NOMO-1 (cell line): ENCODE data around the gene AGAP9.
A peak's percentile ranks its signal among the peaks of the same experiment; 100 is the strongest.
"Not testable (repeated sequence)": the region's sequence is repeated elsewhere in the genome, so short reads cannot be mapped to it uniquely, and the experiment has no call there.

ENCODE experiments used
- DNase-seq, 2 experiments: peaks; one replicate each; lab custom pipeline; 2025; ENCODE audit not compliant: unreplicated experiment in 2 of 2; lab: John Stamatoyannopoulos, UW

AGAP9 gene

GRCh38 chr10:47489630-47490029 is 33.8 kb downstream of the AGAP9 start:
- DNase-seq = not testable (repeated sequence)

GRCh38 chr10:47485943-47486342 is 37.5 kb downstream of the AGAP9 start:
- DNase-seq = peak in 1 of 2 experiments; percentile 7

- DNase-seq = not testable (repeated sequence)
Measured at GRCh38 chr10:47484786-47485185, 38.7 kb downstream of the AGAP9 start.

GRCh38 chr10:47483923-47484322 is 39.5 kb downstream of the AGAP9 start, which contains the start of gene ANXA8:
TSS of gene ANXA8 (minus strand) at chr10:47484115. CDS start at chr10:47483933, 182 bp downstream.
- not testable (repeated sequence) for DNase-seq

DNA sequence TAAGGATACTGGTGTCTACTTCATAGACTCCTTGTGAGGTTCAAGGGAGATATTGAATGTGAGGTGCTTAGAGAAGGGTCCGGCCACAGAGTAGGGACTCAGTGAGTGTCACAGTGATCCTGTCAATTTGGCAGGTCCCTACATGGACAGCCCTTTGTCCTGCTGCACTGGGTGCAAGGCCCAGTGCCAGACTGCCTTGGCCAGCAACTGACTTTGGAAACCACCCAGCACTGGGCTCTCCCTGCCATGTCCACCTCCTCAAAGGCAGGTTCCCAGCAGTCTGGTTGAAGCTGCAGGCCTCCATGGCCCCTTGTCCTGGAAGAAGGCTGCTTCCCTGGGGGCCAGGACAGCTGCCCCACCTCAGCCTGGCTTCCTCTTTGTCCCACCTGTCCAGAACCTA is 41.1 kb downstream of the AGAP9 start:
- not testable (repeated sequence) for DNase-seq

DNA sequence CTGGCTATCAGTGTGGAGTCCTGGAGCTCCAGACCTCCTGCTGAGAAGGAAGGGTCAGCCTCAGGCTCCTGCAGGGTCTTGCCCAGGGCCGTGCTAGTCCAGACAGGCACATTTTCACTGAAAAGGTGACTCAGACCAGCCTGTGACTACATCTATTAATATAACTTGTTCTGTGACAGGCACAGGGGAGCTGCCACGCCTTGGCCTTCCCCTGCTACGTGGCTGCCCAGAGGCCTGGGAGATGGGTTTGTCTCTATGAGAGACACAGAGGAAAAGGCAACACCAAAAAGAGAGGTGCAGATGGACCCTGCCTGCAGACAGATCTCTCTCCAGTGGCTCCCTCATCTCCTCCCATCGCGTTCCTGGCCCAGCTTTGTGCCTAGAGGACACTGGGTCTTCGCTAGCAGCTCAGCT is 41.7 kb downstream of the AGAP9 start:
- DNase-seq = not testable (repeated sequence)

GRCh38 chr10:47481182-47481766 is 42.2 kb downstream of the AGAP9 start:
- not testable (repeated sequence) for DNase-seq

DNA sequence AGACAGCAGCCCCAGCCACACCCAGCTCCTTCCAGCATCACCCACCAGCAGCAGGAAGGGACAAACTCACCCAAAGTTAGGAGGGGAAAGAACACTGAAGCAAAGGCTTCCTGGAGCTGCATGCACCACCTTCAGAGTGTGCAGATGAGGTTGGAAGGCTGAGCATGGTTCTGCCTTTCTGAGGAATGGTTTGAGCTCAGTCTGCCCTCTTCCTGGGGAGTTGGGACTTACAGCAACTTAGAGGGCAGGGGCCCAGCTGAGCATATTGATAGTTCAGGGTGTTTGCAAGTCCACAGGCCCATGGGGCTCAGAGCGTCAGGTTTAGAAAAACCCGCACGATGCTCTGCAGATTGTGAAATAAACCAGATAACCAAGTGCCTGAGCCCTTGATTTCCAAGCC is 43.3 kb downstream of the AGAP9 start:
- DNase-seq = not testable (repeated sequence)

DNA sequence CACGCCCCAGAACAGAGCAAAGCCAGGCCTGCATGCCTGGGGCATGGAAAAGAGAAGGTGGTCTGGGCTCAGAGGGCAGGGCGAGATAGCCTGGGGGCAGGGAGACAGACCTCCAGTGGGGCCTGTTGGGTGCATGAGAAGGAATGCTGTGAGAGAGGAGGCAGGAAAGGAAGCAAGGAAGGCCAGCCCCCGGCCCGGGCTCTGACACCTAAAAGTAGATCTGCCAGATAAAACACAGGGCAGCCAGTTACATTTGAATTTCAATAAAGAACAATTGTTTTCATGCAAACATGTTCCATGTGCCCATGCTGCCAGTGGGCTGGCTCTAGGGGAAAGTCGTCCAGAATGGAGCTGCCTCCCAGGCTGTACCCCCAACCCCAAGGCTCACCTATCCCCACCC is 45.3 kb downstream of the AGAP9 start:
- not testable (repeated sequence) for DNase-seq

DNA sequence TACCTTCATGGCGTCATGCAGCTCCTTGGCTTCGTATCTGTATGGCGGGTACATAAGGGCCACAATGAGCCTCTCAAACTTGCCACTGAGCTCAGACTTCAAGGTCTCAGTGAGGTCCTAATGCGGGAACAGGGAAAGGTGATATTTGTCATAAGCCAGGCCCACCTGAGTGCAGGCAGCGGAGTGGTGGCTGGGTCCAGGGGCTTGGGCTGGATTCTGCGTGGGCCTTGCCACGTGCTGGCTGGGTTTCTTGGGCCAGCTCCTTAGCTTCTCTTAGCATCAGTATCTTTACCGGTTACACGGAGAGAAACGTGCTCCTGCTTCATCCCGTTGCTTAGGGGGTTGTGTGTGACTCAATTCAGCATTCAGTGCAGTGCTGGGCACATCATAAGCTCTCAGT is 46.4 kb downstream of the AGAP9 start:
- DNase-seq = not testable (repeated sequence)

GRCh38 chr10:47475101-47475500 is 48.3 kb downstream of the AGAP9 start:
- DNase-seq = not testable (repeated sequence)

DNA sequence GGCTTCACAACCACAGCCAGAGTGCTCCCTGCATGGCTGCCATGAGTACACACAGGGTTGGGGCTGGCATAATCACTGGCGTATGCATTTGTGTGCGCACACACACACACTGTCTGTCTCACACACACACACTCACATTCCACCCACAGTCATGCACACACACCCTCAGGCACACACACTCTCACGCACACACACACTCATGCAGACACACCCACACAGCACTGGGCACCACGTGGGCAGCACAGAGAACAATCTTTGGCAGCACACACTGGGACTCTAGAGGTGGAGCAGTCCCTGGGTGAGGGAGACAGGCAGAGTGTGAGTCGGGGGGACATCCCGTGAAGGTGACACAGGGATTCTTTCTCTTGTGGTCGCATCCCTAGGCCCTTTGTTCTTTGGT is 49.9 kb downstream of the AGAP9 start:
- not testable (repeated sequence) for DNase-seq

GRCh38 chr10:47472647-47473046 is 50.8 kb downstream of the AGAP9 start:
- not testable (repeated sequence) for DNase-seq

DNA sequence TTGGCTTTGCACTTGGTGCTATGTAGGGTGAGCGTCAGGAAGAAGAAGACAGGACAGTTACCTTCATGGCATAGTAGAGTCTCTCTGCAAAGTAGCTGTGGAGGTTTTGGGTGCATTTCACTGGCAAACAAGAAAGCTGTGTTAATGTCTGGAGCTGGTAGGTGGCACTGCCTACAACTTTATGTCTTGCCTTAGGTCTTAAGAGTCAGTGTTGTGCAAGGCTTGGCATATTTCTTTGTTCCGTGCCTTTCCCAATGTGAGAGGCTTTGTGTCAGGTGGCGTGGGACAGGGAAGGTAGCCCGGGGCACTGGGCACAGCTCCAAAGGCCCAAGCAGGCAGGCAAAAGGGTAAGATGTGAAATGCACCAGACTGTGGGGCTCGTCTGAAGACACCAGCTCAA is 51.4 kb downstream of the AGAP9 start:
- not testable (repeated sequence) for DNase-seq

DNA sequence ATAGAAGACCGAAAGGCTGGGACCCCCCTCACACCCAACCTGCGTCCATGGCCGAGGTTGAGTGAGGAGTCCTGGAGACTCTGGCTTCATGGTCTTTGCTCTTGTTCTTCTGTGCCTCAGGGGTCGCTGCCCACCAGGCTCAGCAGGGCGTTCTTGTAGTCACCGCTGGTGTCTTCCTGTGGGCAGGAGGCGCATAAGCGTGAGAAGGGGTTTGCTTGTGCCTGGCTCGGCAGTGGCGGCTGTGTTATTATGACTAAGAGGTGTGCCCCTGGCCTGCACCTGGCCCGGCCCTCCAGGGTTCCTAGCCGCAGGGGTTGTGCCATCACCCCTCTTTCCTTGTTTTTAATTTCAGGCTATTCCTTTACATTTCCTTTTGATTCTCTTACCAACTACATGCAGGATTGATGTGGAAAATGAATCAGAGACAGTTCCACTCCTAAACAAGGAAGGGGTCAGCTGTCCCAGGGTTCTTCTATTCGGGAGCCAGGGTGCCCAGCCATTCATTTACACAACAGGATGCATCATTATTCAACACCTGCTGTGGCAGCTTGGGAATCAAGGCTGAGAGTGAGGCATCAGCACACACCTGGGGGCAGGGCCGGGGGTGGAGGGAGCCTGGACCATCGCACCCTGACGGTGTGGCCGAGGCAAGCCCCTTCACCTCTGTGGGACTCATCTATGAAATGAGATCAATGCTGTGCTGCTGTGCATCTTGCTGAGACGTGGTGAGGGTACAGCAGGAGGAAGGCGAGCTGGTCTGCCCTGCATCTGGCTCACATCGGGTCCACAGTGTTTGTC is 54.5 kb downstream of the AGAP9 start:
- DNase-seq = not testable (repeated sequence)

- not testable (repeated sequence) for DNase-seq
Measured at GRCh38 chr10:47467957-47468356, 55.5 kb downstream of the AGAP9 start.

- DNase-seq = not testable (repeated sequence)
Measured at GRCh38 chr10:47467458-47467857, 56.0 kb downstream of the AGAP9 start.

DNA sequence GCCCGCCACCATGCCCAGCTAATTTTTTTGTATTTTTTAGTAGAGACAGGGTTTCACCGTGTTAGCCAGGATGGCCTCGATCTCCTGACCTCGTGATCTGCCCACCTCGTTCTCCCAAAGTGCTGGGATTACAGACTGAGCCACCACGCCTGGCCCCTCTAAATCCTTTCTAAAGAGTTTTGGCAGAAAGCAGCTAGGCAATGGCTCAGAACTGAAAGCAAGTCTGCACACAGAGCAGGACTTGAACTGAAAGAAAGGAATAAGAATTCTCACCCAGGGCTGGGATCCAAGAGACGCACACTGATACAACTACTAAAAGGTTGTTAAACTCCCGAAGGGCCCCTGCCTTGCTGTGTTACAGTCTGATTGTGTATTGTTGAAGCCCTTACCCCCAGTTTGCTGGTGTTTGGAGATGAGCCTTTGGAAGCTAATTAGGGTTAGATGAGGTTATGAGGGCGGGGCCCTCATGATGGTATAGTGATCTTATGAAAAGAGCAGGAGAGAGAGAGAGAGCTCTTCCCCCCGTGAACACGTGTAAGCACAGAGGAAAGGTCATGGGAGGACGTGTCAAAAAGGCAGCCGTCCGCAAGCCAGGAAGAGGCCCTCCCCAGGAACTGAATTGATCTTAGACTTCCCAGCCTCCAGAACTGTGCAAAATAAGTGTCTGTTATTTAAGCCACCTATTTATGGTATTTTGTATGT is 58.1 kb downstream of the AGAP9 start:
- DNase-seq = not testable (repeated sequence)

GRCh38 chr10:47462577-47463358 is 60.7 kb downstream of the AGAP9 start:
- not testable (repeated sequence) for DNase-seq

DNA sequence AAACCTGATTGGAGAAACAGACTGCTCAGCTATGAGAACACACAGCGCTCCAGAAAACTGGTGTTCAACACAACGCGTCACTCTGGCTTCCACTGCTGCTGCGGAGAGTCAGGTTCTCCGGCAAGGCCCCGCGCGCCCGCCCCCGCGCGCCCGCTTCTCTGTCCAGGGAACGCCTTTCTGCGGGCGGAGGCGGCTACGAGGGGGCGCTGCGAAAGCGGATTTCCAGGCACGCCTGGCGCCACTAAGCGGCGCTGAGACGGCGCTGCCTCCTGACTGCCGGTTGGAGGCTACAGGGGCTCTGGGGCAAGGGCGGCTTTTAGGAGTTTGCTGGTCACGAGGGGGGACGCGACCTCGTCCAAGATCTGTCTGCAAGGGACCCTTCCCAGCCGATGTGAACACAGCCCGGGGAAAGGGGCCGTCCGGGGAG is 62.2 kb downstream of the AGAP9 start:
- peak in 1 of 2 experiments; percentile 12 for DNase-seq
